ENCODE data around the gene CCDC88B. TPM values are rescaled to one million over a fixed set of nuclear protein-coding genes. Genes with fewer than 3 reads are reported as not detected.

CCDC88B gene
- total and polyA plus RNA-seq, 9 of the 15 experiments (the other 6 are each of a cell fraction or from before 2014, with no cell fraction given) = 0.13 to 18.1 (median 7.9) TPM

DNA sequence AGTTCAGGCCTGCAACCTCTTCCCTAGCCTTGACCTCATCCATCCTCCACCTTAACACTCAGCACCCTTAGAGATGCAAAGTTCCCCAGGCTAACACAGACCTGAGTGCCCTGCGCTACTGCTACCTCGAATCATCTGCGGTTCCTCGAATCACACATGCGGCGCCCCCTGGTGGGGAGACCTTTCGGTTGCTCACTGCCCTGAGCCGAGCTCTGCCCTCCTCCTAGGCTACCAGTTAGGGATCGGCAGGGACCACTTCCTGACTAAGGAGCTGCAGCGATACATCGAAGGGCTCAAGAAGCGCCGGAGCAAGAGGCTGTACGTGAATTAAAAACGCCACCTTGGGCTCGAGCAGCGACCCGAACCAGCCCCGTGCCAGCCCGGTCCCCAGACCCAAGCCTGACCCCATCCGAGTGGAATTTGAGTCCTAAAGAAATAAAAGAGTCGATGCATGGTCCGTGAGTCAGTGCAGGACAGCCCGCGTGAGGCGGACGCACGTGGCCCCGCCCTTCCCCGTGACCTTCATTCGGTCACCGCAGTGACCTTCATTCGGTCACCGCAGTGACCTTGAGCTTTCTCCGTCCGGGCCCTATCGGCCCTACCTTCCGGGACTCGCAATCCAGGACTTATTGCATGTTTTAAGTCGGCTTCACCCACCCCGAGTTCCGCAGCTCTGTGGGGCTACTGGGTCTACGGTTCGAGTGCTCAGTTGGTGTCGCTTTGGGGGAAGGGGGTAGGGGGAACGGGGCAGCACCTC is 35.5 kb upstream of the CCDC88B start (continued):
- TF ChIP-seq FIP1L1 (IDR thresholded peaks at IDR 0.05; ENCODE audit: low read depth, low read length, poor library complexity, severe bottlenecking) = no peak
- TF ChIP-seq, protein P1, sequence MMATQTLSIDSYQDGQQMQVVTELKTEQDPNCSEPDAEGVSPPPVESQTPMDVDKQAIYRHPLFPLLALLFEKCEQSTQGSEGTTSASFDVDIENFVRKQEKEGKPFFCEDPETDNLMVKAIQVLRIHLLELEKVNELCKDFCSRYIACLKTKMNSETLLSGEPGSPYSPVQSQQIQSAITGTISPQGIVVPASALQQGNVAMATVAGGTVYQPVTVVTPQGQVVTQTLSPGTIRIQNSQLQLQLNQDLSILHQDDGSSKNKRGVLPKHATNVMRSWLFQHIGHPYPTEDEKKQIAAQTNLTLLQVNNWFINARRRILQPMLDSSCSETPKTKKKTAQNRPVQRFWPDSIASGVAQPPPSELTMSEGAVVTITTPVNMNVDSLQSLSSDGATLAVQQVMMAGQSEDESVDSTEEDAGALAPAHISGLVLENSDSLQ (IDR thresholded peaks at IDR 0.05) = peak; percentile 21; the same call in 1 of the 2 replicates
- TF ChIP-seq ZNF583 (CRISPR knock-in tag; IDR thresholded peaks at IDR 0.05) = no peak
- TF ChIP-seq TFAM (CRISPR knock-in tag; conservative IDR thresholded peaks at IDR 0.05) = no peak
- TF ChIP-seq MITF (IDR thresholded peaks at IDR 0.05) = peak; percentile 62; the same call in 1 of the 2 replicates
- TF ChIP-seq MXD1 (CRISPR knock-in tag; IDR thresholded peaks at IDR 0.05; ENCODE audit: borderline replicate concordance, poor library complexity, severe bottlenecking) = no peak
- TF ChIP-seq TRIM28 (IDR thresholded peaks at IDR 0.05) = no peak
- TF ChIP-seq ZNF263 (CRISPR knock-in tag; IDR thresholded peaks at IDR 0.05; ENCODE audit: borderline replicate concordance) = peak; percentile 47; the same call in 1 of the 2 replicates
- TF ChIP-seq ZNF174 (CRISPR knock-in tag; IDR thresholded peaks at IDR 0.05) = no peak
- TF ChIP-seq, protein P2, sequence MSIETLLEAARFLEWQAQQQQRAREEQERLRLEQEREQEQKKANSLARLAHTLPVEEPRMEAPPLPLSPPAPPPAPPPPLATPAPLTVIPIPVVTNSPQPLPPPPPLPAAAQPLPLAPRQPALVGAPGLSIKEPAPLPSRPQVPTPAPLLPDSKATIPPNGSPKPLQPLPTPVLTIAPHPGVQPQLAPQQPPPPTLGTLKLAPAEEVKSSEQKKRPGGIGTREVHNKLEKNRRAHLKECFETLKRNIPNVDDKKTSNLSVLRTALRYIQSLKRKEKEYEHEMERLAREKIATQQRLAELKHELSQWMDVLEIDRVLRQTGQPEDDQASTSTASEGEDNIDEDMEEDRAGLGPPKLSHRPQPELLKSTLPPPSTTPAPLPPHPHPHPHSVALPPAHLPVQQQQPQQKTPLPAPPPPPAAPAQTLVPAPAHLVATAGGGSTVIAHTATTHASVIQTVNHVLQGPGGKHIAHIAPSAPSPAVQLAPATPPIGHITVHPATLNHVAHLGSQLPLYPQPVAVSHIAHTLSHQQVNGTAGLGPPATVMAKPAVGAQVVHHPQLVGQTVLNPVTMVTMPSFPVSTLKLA (conservative IDR thresholded peaks at IDR 0.05) = peak; percentile 86 to 87
- no peak for TF ChIP-seq NFYB (IDR thresholded peaks at IDR 0.05; ENCODE audit: extremely low read depth, insufficient read length)
- 0 out of 2 replicates have a peak, but pooled peaks have one; percentile 40 for TF ChIP-seq MIER1 (IDR thresholded peaks at IDR 0.05; ENCODE audit: low read depth)
- TF ChIP-seq, protein P3, sequence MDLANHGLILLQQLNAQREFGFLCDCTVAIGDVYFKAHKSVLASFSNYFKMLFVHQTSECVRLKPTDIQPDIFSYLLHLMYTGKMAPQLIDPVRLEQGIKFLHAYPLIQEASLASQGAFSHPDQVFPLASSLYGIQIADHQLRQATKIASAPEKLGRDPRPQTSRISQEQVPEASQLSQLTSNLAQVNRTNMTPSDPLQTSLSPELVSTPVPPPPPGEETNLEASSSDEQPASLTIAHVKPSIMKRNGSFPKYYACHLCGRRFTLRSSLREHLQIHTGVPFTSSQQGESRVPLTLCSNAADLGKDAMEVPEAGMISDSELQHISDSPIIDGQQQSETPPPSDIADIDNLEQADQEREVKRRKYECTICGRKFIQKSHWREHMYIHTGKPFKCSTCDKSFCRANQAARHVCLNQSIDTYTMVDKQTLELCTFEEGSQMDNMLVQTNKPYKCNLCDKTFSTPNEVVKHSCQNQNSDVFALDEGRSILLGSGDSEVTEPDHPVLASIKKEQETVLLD (IDR thresholded peaks at IDR 0.05) = no peak
- TF ChIP-seq ZBTB9 (CRISPR knock-in tag; IDR thresholded peaks at IDR 0.05) = peak; percentile 9; the same call in 1 of the 2 replicates
- no peak for TF ChIP-seq ZFP36 (IDR thresholded peaks at IDR 0.05; ENCODE audit: low read depth, low read length, partially characterized antibody)
- TF ChIP-seq PTRF (tag; IDR thresholded peaks at IDR 0.05) = no peak
- no peak for TF ChIP-seq KLF10 (CRISPR knock-in tag; IDR thresholded peaks at IDR 0.05)
- no peak for TF ChIP-seq ARID2 (IDR thresholded peaks at IDR 0.05)
